GM19240 (cell line): ENCODE measurements around the gene PLIN4.

ENCODE experiments used
- DNase-seq: peaks from one replicate; pipeline ENCODE4 v3.0.0; 2011; ENCODE audit warnings: low spot score; ENCODE audit not compliant: insufficient read length

PLIN4 gene

DNA sequence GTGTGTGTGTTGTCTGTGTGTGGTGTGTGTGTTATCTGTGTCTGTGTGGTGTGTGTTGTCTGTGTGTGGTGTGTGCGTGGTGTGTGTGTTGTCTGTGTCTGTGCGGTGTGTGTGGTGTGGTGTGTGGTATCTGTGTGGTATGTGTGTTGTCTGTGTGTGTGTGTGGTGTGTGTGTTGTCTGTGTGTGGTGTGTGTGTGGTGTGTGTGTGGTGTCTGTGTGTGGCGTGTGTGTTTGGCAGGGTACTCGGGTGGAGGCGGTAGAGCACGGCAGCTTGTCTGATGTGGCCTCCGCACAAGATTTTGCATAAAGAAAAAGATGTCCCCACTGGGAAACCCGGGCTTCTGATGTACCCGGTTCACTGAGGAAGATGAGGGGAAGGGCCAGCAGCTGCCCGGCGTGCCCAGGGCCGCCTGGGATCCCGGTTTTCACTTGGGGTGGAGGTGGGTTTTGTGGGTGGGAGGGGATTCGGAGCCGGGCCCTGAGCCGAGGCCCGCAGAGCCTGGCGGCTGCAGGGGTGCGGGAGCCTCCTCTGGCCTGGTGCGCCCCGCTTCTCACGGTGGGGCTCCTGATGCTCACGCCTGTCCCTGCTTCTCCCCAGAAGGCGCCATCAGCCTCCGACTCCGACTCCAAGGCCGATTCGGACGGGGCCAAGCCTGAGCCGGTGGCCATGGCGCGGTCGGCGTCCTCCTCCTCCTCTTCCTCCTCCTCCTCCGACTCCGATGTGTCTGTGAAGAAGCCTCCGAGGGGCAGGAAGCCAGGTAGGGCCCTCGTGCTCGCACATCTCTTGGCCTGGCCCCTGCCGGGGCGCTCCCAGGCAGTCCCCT lies 25.0 kb downstream of the PLIN4 start:
- no peak for DNase-seq

DNA sequence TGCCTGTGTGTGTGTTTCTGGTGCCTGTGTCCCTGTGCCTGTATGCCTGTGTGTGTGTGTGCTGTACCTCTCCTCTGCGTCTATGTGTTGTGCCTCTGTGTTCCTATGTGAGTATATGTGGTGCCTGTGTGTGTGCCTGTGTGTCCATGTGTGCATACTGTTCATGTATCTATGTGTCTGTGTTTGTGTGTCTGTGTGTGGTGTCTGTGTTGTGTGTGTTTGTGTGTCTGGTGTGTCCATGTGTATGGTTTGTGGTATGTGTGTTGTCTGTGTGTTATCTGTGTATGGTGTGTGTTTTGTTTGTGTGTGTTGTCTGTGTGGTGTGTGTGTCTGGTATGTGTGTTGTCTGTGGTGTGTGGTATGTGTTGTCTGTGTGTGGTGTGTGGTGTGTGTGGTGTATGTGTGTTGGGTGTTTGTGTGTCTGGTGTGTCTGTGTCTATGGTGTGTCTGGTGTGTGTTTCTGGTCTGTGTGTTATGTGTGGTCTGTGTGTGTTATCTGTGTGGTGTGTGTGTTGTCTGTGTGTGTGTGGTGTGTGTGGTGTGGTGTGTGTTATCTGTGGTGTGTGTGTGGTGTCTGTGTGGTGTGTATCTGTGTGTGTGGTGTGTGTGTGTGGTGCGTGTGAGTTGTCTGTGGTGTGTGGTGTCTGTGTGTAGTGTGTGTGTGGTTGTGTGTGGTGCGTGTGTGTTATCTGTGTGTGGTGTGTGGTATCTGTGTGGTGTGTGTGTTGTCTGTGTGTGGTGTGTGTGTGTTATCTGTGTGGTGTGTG lies 25.8 kb downstream of the PLIN4 start:
- no peak for DNase-seq

DNA sequence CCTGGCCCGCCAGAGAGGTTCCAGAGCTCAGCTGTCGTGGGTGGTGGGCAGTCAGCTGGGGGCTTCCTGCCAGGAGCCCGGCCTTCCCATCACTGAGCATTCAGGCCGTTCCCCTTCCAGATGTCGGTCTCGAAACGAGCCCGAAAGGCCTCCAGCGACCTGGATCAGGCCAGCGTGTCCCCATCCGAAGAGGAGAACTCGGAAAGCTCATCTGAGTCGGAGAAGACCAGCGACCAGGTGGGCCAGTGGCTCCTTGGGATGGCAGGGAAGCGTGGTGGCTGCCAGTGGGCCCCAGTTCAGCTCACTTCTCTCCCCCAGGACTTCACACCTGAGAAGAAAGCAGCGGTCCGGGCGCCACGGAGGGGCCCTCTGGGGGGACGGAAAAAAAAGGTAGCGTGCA lies 26.8 kb downstream of the PLIN4 start:
- no peak for DNase-seq

DNA sequence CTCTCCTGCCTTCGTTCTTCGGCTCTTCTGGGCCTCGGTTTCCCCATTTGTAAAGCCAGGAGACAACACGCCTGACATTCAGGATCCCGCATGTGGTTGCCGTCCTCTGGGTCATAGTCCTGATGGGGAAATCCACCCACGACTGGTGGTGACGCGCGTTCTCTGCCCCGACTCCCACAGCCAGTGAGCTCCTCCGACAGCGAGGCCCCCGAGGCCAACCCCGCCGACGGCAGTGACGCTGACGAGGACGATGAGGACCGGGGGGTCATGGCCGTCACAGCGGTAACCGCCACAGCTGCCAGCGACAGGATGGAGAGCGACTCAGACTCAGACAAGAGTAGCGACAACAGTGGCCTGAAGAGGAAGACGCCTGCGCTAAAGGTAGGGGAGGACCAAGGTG lies 29.8 kb downstream of the PLIN4 start:
- DNase-seq, result no peak

DNA sequence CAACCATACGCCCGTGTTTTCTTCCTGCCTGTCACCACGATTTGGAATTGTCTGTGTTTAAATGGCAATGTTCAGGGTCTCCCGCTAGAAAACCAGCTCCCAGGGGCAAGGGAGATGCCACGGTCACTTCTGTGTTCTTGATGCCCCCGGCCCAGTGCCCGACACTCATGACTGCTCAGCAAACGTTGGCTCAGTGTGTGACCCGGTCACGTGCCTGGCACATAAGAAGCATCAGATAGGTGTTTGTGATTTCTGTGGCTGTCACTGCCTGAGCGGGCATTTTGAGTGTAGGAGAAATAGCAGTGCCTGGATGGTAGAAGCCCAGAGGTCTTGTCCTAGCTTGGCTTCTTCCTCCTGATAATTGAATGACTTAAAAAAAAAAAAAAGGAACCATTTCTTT lies 30.7 kb downstream of the PLIN4 start:
- no peak for DNase-seq

DNA sequence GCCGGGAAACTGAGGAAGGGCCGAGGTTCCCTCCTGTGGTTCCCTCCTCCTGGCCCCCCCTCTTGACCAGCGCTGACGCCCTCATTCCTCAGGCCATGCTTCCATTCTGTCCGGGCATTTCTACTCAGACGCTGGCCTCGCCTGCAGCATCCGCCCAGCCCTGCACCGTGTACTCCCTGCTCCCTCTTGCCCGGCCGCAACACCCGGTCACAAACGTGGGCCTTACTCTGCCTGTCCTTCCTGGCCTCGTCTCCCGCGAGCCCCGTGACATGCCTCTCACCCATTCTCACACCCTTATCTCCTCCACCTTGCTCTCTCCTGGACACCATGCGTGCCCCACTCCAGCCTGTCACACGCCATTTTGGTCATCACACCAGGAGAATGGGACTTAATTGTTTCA lies 34.9 kb downstream of the PLIN4 start:
- no peak for DNase-seq

DNA sequence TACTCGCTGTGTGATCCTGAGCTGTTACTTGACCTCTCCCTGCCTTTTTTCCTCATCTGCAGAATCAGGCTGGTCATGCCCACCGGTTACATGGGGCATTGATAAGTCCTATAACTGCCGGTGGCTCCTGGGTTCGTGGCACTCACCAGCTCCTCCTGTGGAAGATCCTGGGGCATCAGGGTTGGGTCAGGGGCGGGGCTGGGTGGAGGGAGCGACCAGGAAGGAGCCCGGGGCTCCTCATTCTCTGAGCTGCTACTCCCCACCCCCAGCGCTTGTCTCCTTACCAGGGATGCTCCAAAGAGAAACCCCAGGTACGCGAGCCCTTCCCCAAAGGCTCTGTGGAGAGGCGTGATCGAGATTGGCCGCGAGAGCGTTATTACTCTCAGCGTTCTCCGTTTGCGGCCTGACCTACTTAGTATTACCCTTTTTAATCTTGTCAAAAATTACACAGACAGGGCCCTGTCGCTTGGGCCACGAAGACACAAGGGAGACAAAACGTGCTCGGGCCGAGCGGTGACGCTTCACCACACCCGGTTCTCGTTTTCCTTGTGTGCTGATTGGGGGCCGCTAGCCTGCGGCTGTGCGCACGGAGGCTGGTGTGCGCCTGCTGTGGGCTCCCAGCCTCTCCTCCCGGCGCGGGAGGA lies 35.4 kb downstream of the PLIN4 start:
- DNase-seq, result no peak

DNA sequence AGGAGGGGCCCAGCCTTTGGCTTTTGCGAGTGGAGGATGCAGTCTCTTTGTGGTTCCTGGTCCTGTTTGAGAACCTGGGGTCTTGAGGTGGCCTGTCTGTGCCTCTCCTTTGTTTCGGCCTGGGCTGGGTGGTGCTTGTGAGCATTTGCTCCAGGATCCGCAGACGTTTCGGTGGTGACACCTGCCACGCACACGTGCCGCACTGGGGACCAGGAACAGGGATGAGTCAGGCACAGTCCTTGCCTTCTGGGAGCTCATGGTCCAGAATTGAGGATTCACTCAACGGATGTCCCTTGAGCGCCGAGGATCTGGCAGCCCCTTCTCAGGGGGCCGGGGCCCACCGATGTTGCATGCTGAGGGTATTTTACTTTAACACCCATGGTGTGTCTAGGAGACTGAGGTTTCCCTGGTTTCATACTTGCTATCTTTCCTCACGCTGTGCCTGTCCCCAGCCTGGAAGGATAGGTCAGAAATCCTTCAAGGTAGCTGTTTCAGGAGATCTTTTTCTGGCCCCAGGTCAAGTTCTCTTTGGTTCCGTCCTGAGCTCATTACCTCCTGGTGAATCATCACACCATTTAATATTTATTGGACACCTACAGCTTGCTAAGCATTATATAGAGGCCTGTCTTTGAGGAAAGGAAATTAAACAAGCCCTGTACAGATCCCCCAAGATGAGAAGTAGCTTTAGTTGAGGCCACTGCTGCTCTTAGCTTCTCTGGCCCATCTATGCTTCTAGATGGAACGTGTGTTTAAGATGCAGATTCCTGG lies 41.1 kb downstream of the PLIN4 start:
- DNase-seq, result no peak

DNA sequence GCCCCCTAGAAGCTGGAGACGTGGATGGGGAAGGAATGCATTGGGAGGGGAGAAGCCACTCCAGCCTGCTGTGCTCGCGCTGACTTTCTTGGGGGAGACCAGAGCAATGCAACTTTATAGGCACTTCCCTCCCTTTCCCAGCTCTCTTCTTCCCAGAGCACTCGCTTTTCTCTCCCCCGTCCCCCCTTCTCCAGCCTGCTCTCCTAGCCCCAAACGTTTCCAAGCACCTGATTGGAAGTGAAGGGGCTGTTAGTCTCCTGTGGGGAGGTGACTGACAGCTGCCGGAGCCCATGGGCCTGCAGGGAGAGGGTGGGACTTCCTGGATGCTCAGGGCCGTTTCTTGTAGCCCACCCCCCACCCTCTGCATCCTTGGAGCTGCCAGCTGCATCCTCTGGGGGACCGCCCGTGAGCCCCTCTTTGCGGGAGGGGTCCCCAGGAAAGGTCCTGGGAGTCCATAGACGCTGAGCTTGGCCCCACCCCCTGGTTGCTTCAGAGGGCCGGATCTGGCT lies 43.7 kb downstream of the PLIN4 start:
- DNase-seq, result peak; percentile 61

DNA sequence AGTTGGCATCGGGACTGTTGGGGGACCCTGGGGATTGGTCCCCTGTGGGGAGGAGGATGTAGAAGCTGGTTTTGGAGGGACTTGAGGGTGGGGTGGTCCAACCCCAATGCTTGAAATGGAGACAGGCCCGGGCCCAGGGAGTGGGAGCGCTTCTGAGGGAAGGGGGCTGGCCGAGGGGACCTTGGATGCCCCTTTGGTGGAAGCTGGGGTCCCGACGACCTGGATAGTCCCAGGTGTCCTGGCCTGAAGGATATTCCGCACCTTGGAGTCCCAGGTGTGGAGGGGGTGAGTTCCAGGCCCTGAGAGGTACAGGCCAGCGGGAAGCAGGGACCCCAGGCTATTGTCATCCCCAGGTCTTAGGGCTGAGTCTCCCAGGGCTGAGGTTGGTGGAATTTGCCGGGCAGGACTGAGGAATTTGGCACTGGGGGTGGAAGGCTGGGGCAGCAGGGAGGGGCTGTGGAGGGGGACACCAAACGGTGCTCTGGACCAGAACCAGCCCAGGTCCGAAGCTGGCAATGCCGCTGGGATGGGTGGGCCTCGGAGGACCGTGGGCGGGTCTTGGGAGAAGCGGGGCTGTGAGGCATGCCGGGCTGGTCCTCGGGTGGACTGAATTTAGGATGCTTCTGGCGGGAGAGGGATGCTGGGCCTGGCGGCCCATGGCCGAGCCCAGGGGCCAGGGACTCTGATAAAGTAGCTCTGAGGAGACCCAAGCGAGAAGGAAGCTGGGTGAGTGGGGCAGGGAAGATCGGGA lies 44.3 kb downstream of the PLIN4 start:
- DNase-seq, result peak; percentile 1

DNA sequence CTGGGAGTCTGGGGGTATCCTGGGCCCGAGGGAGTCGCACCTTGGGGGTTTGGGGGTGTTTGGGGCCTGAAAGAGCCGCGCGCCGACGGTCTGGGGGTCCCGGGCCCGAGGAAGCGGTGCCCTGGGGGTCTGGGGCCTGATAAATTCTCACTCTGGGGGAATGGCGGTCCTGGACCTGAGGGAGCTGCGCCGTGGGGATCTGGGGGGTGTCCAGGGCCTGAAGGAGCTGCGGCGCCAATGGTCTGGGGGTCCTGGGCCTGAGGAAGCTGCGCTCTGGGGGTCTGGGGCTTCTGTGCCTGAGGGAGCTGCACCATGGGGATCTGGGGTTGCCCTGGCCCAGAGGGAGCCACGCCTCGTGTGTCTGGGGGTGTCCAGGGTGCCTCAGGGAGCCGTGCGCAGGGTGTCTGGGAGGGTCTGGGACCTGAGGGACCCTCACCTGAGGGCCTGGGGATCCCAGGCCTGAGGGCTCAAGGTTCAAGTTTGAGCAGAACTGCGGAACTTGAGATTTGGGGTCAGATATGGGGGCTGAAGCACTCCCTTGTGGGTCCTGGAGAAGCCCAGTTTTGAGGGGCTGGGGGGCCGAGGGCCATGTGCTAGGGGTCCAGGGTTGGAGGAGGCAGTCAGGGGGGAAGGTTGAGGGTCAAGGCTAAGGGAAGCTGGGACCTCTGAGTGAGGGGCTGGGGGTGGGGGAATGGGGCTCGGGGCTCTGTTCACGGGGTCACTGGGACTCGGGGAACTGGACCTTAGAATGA lies 45.1 kb downstream of the PLIN4 start:
- DNase-seq, result peak; percentile 0

DNA sequence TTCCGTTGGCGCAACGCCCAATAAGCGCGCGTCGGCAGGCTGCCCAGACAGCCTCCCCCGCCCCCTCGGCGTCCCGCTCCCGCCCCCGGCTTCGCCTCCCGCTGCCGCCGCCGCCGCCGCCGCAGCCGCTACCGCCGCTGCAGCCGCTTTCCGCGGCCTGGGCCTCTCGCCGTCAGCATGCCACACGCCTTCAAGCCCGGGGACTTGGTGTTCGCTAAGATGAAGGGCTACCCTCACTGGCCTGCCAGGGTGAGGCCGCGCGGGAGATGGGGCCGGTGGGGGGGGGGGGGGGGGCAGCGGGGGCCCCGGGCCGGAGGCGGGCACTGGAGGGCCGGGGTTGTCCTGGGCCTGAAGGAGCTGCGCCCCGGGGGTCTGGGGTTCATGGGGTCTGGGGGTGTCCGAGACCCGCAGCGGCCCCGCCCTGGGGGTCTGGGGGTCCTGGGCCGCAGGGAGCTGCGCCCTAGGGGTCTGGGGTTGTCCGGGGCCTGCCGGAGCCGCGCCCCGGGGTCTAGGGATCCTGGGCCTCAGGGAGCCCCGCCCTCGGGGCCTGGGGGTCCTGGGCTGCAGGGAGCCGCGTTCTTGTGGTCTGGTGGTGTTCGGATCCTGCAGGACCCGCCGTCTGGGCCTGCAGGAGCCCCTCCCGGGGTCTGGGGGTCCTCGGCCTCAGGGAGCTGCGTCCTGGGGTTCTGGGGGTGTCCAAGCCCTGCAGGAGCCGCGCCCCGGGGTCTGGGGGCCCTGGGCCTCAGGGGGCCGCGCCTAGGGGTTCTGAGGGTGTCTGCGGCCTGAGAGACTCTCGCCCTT lies 45.9 kb downstream of the PLIN4 start, which contains the start of gene HDGFL2:
HDGFL2 (plus strand) TSS at position 124 of the 801 bp plus-strand sequence; CDS start at position 178, 54 bp downstream.
- no peak for DNase-seq

DNA sequence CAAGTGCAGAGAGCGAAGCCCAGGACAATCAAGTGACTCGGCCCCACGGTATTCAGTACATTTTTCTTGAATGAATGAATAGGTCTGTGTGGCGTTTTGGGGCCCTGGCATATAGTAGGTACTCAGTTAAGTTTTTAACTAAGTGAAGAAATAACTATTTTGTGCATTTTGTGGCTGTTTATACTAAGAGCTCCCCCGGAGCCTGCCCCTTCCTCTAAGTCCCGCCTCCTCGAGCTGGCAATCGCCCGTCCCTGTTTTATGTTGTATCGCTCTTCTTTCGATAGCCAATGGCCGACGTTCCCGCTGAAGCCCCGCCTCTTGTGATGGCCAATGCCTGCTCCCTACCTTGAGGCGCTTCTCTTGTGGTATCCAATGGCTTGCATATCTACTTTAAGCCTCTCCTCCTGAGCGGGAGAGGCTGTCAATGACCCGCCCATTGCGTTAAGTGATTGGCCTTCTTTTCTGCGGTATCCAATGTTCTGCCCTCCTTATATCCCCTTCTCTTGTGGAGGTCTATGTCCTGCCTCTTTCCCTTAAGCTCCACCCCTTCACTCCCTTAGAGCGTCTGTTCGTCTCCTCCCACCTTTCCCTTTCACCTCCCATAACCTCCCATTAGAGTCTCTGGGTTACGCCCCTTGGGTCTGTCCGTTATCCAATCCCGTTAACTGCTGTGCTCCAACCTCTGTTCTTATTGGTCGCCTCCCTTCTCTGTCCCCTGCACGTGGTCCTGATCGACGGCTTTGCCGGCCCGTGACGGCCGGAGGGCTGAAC lies 46.7 kb downstream of the PLIN4 start:
- DNase-seq, result peak; percentile 96

DNA sequence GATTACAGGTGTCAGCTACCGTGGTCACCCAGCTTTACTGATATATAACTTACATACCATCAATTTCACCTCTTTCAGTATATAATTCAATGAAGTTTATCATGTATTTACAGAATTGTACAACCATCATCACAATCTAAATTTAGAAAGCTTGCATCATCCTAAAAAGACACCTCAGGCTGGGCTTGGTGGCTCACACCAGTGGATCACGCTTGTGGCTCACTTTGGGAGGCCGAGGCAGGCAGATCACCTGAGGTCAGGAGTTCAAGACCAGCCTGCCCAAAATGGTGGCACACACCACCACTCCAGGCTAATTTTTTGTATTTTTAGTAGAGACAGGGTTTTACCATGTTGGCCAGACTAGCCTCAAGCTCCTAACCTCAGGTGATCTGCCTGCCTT lies 50.5 kb downstream of the PLIN4 start:
- no peak for DNase-seq

DNA sequence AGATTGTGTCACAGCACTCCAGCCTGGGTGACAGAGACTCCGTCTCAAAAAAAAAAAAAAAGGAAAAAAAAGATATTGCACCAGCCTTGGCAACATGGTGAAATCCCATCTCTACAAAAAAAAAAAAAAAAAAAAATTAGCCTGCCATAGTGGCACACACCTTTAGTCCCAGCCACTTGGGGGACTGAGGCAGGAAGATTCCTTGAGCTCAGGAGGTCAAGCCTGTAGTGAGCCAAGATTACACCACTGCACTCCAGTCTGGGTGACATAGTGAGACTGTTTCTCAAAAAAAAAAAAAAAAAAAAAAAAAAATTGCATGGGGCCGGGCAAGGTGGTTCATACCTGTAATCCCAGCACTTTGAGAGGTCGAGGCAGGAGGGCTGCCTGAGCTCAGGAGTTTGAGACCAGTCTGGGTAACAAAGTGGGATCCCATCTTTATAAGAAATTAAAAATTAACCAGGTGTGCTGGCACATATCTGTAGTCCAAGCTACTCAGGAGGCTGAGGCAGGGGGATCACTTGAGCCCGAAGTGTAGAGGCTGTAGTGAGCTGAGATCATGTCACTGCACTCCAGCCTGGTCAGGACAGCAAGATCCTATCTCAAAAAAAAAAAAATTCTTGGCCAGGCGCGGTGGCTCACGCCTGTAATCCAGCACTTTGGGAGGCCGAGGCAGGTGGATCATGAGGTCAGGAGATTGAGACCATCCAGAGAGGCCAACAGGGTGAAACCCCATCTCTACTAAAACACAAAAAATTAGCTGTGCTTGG lies 53.3 kb downstream of the PLIN4 start:
- DNase-seq, result no peak

DNA sequence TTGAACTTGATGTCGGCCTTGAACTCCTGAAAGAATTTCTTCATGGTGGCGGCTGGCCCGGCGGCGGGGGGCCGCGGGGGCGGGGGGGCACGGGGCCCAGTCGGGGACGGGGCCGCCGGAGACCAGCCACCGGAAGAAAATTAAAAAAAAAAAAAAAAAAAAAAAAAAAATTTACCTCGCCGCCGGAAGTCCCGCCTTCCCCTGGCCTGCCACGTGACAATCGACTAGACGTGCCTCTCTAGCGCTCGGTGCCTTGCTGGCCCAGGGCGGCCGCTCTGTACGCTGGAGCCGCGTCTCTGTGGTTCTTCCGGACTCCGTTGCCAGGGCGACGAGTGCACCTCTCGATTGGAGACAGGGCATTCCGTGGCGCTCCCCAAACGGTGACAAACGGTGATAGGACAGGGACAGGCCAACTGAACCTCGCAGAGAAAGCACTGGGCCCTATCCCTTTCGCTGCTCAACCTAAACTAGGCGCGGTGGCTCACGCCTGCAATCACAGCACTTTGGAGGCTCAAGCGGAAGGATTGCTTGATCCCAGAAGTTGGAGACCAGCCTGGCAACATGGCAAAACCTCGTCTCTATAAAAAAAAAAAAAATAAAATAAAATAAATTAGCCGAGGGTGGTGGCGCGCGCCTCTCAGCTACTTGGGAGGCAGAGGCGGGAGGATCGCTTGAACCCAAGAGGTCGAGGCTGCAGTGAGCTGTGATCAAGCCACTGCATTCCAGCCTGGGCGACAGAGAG lies 60.5 kb downstream of the PLIN4 start, which contains the start of gene UBXN6:
UBXN6 (minus strand) TSS at position 141 of the 742 bp plus-strand sequence; CDS start at position 44, 97 bp downstream.
- peak; percentile 96 for DNase-seq
